HEK293 (cell line): ENCODE results near the gene HDHD3.

Experiments
- GLIS1 ChIP-seq: fragments of 450-650 bp; formaldehyde crosslinking; IDR thresholded peaks from 2 replicates; pipeline ENCODE4 v1.5.1; 2016; ENCODE audit warnings: missing biosample characterization, missing genetic modification characterization
- GLIS2 ChIP-seq: fragments of 450-650 bp; formaldehyde crosslinking; IDR thresholded peaks from 2 replicates; pipeline ENCODE4 v1.5.1; 2016; ENCODE audit warnings: missing biosample characterization, missing genetic modification characterization
- KLF10 ChIP-seq: fragments of 450-650 bp; IDR thresholded peaks from 2 replicates; pipeline ENCODE4 v1.5.1; 2018; ENCODE audit warnings: missing biosample characterization, mild to moderate bottlenecking, missing genetic modification characterization
- KLF7 ChIP-seq: fragments of 450-650 bp; formaldehyde crosslinking; IDR thresholded peaks from 2 replicates; pipeline ENCODE4 v1.5.1; 2016; ENCODE audit warnings: missing biosample characterization, missing genetic modification characterization, borderline replicate concordance
- KLF9 ChIP-seq: fragments of 450-650 bp; formaldehyde crosslinking; IDR thresholded peaks from 2 replicates; pipeline ENCODE4 v1.5.1; 2016; ENCODE audit warnings: missing biosample characterization, missing genetic modification characterization, low read depth
- MYNN ChIP-seq: fragments of 450-650 bp; formaldehyde crosslinking; IDR thresholded peaks from 2 replicates; pipeline ENCODE4 v1.5.1; 2016; ENCODE audit warnings: missing biosample characterization, missing genetic modification characterization, borderline replicate concordance
- ZBTB17 ChIP-seq: fragments of 450-650 bp; formaldehyde crosslinking; IDR thresholded peaks from 2 replicates; pipeline ENCODE4 v1.5.1; 2016; ENCODE audit warnings: missing biosample characterization, missing genetic modification characterization
- ZNF112 ChIP-seq: fragments of 450-650 bp; formaldehyde crosslinking; IDR thresholded peaks from 2 replicates; pipeline ENCODE4 v1.5.0; 2017; ENCODE audit warnings: missing biosample characterization, missing genetic modification characterization
- ZNF114 ChIP-seq: fragments of 450-650 bp; formaldehyde crosslinking; IDR thresholded peaks from 2 replicates; pipeline ENCODE4 v1.5.0; 2017; ENCODE audit warnings: missing biosample characterization, missing genetic modification characterization
- ZNF121 ChIP-seq: fragments of 450-650 bp; formaldehyde crosslinking; IDR thresholded peaks from 2 replicates; pipeline ENCODE4 v1.5.1; 2016; ENCODE audit warnings: missing biosample characterization, missing genetic modification characterization
- ZNF155 ChIP-seq: fragments of 450-650 bp; formaldehyde crosslinking; IDR thresholded peaks from 2 replicates; pipeline ENCODE4 v1.5.1; 2016; ENCODE audit warnings: missing biosample characterization, missing genetic modification characterization
- ZNF2 ChIP-seq: fragments of 450-650 bp; formaldehyde crosslinking; IDR thresholded peaks from 2 replicates; pipeline ENCODE4 v1.5.1; 2016; ENCODE audit warnings: missing biosample characterization, missing genetic modification characterization
- ZNF239 ChIP-seq: fragments of 450-650 bp; formaldehyde crosslinking; IDR thresholded peaks from 2 replicates; pipeline ENCODE4 v1.5.1; 2016; ENCODE audit warnings: missing biosample characterization, missing genetic modification characterization
- ZNF248 ChIP-seq: fragments of 450-650 bp; formaldehyde crosslinking; IDR thresholded peaks from 2 replicates; pipeline ENCODE4 v1.5.1; 2017; ENCODE audit warnings: missing biosample characterization, missing genetic modification characterization
- ZNF302 ChIP-seq: fragments of 450-650 bp; formaldehyde crosslinking; IDR thresholded peaks from 2 replicates; pipeline ENCODE4 v1.5.1; 2016; ENCODE audit warnings: missing biosample characterization, missing genetic modification characterization, low read depth
- ZNF311 ChIP-seq: fragments of 450-650 bp; formaldehyde crosslinking; IDR thresholded peaks from 2 replicates; pipeline ENCODE4 v1.5.1; 2017; ENCODE audit warnings: missing biosample characterization, missing genetic modification characterization, borderline replicate concordance
- ZNF350 ChIP-seq: fragments of 450-650 bp; formaldehyde crosslinking; IDR thresholded peaks from 2 replicates; pipeline ENCODE4 v1.5.0; 2017; ENCODE audit warnings: missing biosample characterization, mild to moderate bottlenecking, missing genetic modification characterization
- ZNF37A ChIP-seq: fragments of 450-650 bp; IDR thresholded peaks from 2 replicates; pipeline ENCODE4 v1.5.1; 2018; ENCODE audit warnings: missing biosample characterization, missing genetic modification characterization
- ZNF416 ChIP-seq: fragments of 450-650 bp; formaldehyde crosslinking; IDR thresholded peaks from 2 replicates; pipeline ENCODE4 v1.5.1; 2016; ENCODE audit warnings: missing biosample characterization, missing genetic modification characterization
- ZNF610 ChIP-seq: fragments of 450-650 bp; formaldehyde crosslinking; IDR thresholded peaks from 2 replicates; pipeline ENCODE4 v1.5.1; 2016; ENCODE audit warnings: missing biosample characterization, missing genetic modification characterization, borderline replicate concordance
- ZNF624 ChIP-seq: fragments of 450-650 bp; formaldehyde crosslinking; IDR thresholded peaks from 2 replicates; pipeline ENCODE4 v1.5.1; 2017; ENCODE audit warnings: missing biosample characterization, missing genetic modification characterization
- ZNF629 ChIP-seq: fragments of 450-650 bp; formaldehyde crosslinking; IDR thresholded peaks from 2 replicates; pipeline ENCODE4 v1.5.1; 2017; ENCODE audit warnings: missing biosample characterization, missing genetic modification characterization
- ZNF654 ChIP-seq: fragments of 450-650 bp; formaldehyde crosslinking; IDR thresholded peaks from 2 replicates; pipeline ENCODE4 v1.5.1; 2016; ENCODE audit warnings: low read depth, missing biosample characterization, missing genetic modification characterization
- ZNF76 ChIP-seq: fragments of 450-650 bp; formaldehyde crosslinking; IDR thresholded peaks from 2 replicates; pipeline ENCODE4; 2016; ENCODE audit warnings: low read depth, missing biosample characterization, missing genetic modification characterization, borderline replicate concordance
- ZNF768 ChIP-seq: fragments of 450-650 bp; formaldehyde crosslinking; IDR thresholded peaks from 2 replicates; pipeline ENCODE4 v1.5.1; 2018; ENCODE audit warnings: missing biosample characterization, mild to moderate bottlenecking, missing genetic modification characterization
- ZNF791 ChIP-seq: fragments of 450-650 bp; formaldehyde crosslinking; IDR thresholded peaks from 2 replicates; pipeline ENCODE4 v1.5.1; 2016; ENCODE audit warnings: missing biosample characterization, missing genetic modification characterization
- ZNF792 ChIP-seq: fragments of 450-650 bp; formaldehyde crosslinking; IDR thresholded peaks from 2 replicates; pipeline ENCODE4 v1.5.1; 2016; ENCODE audit warnings: missing biosample characterization, missing genetic modification characterization
- ZNF830 ChIP-seq: fragments of 450-650 bp; IDR thresholded peaks from 2 replicates; pipeline ENCODE4 v1.5.0; 2018; ENCODE audit warnings: missing biosample characterization, missing genetic modification characterization, low read depth, mild to moderate bottlenecking, moderate library complexity
- ZXDB ChIP-seq: fragments of 450-650 bp; formaldehyde crosslinking; IDR thresholded peaks from 2 replicates; pipeline ENCODE4 v1.5.1; 2016; ENCODE audit warnings: missing biosample characterization, missing genetic modification characterization
- TF ChIP-seq, protein P1 (sequence below): fragments of 450-650 bp; formaldehyde crosslinking; IDR thresholded peaks from 2 replicates; pipeline ENCODE4 v1.5.1; 2016; ENCODE audit warnings: missing biosample characterization, missing genetic modification characterization
- TF ChIP-seq, protein P2 (sequence below): fragments of 450-650 bp; IDR thresholded peaks from 2 replicates; pipeline ENCODE4 v1.5.1; 2018; ENCODE audit warnings: missing biosample characterization, missing genetic modification characterization
- TF ChIP-seq, protein P3 (sequence below): fragments of 450-650 bp; formaldehyde crosslinking; IDR thresholded peaks from 2 replicates; pipeline ENCODE4 v1.5.1; 2017; ENCODE audit warnings: missing biosample characterization, missing genetic modification characterization
- TF ChIP-seq, protein P4 (sequence below): fragments of 450-650 bp; formaldehyde crosslinking; IDR thresholded peaks from 2 replicates; pipeline ENCODE4 v1.5.1; 2017; ENCODE audit warnings: missing biosample characterization, missing genetic modification characterization
- TF ChIP-seq, protein P5 (sequence below): fragments of 450-650 bp; formaldehyde crosslinking; IDR thresholded peaks from 2 replicates; pipeline ENCODE4 v1.5.1; 2017; ENCODE audit warnings: missing biosample characterization, missing genetic modification characterization

The HDHD3 gene

DNA sequence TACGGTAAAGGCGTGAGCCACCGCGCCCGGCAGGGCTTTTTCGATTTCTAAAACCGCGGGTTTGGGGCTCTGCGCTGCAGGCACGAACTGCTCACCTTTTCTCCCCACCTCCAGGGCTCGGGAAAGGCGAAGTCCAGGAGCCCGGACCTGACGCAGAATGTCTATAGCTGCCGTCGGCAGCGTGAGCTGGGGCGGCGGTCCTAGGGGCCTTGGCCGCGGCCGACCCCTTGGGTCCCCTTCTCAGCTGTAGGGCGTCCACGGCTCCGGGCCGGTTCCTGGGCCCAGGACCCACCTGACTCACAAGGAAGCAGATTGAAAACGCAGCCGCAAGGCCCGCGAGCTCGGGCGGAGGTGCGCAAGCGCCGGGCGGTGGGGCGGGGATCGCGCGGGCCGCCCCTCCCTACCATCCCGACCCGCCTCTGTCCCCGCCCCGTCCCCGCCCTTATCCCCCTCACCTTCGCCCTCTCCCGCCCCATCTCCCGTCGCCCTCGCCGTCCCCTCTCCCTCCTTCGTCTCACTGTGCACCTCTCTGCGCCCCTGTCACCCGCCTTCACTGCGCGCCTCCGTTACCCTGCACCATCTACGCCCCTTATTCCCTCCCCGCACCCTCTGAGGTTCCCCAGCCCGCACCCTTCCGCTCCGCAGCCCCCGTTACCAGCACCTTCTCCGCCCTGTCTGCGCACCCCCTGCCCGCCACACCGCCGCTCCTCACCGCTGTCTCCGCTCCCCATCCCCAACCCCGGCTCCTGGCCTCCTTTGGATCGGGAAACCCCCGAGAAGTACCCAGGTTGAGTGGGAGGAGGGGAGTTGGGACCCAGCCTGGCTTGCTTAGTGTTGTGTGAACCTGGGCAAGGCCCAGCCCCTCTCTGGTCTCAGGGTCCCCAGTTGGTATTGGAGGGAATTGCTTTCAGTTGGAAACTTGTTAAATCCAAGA is at the start of gene HDHD3 (continued):
- no peak for TF ChIP-seq ZNF302 (tag by site-specific recombination)
- TF ChIP-seq, protein P1, sequence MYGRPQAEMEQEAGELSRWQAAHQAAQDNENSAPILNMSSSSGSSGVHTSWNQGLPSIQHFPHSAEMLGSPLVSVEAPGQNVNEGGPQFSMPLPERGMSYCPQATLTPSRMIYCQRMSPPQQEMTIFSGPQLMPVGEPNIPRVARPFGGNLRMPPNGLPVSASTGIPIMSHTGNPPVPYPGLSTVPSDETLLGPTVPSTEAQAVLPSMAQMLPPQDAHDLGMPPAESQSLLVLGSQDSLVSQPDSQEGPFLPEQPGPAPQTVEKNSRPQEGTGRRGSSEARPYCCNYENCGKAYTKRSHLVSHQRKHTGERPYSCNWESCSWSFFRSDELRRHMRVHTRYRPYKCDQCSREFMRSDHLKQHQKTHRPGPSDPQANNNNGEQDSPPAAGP (tag by site-specific recombination): no peak; the same call in 1 of the 2 replicates
- TF ChIP-seq ZNF76 (tag by site-specific recombination): peak; percentile 57; the same call in 1 of the 2 replicates
- peak; percentile 53; the same call in 1 of the 2 replicates for TF ChIP-seq GLIS2
- TF ChIP-seq, protein P2, sequence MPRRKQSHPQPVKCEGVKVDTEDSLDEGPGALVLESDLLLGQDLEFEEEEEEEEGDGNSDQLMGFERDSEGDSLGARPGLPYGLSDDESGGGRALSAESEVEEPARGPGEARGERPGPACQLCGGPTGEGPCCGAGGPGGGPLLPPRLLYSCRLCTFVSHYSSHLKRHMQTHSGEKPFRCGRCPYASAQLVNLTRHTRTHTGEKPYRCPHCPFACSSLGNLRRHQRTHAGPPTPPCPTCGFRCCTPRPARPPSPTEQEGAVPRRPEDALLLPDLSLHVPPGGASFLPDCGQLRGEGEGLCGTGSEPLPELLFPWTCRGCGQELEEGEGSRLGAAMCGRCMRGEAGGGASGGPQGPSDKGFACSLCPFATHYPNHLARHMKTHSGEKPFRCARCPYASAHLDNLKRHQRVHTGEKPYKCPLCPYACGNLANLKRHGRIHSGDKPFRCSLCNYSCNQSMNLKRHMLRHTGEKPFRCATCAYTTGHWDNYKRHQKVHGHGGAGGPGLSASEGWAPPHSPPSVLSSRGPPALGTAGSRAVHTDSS: no peak
- no peak for TF ChIP-seq ZNF155
- TF ChIP-seq ZNF112 (tag by site-specific recombination): no peak
- peak; percentile 14; the same call in 1 of the 2 replicates for TF ChIP-seq ZXDB (tag by site-specific recombination)
- TF ChIP-seq ZNF792 (tag by site-specific recombination): no peak
- no peak for TF ChIP-seq ZNF791
- no peak for TF ChIP-seq GLIS1
- no peak for TF ChIP-seq ZNF248
- 0 out of 2 replicates have a peak, but pooled peaks have one; percentile 18 for TF ChIP-seq ZNF2 (tag by site-specific recombination)
- TF ChIP-seq KLF9 (tag by site-specific recombination): peak; percentile 78
- no peak for TF ChIP-seq ZNF350 (tag by site-specific recombination)
- TF ChIP-seq, protein P3, sequence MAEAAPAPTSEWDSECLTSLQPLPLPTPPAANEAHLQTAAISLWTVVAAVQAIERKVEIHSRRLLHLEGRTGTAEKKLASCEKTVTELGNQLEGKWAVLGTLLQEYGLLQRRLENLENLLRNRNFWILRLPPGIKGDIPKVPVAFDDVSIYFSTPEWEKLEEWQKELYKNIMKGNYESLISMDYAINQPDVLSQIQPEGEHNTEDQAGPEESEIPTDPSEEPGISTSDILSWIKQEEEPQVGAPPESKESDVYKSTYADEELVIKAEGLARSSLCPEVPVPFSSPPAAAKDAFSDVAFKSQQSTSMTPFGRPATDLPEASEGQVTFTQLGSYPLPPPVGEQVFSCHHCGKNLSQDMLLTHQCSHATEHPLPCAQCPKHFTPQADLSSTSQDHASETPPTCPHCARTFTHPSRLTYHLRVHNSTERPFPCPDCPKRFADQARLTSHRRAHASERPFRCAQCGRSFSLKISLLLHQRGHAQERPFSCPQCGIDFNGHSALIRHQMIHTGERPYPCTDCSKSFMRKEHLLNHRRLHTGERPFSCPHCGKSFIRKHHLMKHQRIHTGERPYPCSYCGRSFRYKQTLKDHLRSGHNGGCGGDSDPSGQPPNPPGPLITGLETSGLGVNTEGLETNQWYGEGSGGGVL (tag by site-specific recombination): peak; percentile 96
- no peak for TF ChIP-seq MYNN (tag by site-specific recombination)
- no peak for TF ChIP-seq ZNF830 (tag by site-specific recombination)
- peak; percentile 7; the same call in 1 of the 2 replicates for TF ChIP-seq ZNF629 (tag by site-specific recombination)
- TF ChIP-seq, protein P4, sequence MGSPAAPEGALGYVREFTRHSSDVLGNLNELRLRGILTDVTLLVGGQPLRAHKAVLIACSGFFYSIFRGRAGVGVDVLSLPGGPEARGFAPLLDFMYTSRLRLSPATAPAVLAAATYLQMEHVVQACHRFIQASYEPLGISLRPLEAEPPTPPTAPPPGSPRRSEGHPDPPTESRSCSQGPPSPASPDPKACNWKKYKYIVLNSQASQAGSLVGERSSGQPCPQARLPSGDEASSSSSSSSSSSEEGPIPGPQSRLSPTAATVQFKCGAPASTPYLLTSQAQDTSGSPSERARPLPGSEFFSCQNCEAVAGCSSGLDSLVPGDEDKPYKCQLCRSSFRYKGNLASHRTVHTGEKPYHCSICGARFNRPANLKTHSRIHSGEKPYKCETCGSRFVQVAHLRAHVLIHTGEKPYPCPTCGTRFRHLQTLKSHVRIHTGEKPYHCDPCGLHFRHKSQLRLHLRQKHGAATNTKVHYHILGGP (tag by site-specific recombination): no peak
- TF ChIP-seq KLF10 (tag by site-specific recombination): peak; percentile 35; the same call in 1 of the 2 replicates
- TF ChIP-seq ZNF121 (tag by site-specific recombination): no peak
- no peak for TF ChIP-seq ZNF239 (tag by site-specific recombination)
- TF ChIP-seq ZBTB17 (tag by site-specific recombination): no peak
- TF ChIP-seq ZNF416 (tag by site-specific recombination): no peak
- TF ChIP-seq ZNF610 (tag by site-specific recombination): peak; percentile 90; the same call in 1 of the 2 replicates
- no peak for TF ChIP-seq ZNF654 (tag by site-specific recombination)
- no peak for TF ChIP-seq ZNF37A (tag by site-specific recombination)
- TF ChIP-seq, protein P5, sequence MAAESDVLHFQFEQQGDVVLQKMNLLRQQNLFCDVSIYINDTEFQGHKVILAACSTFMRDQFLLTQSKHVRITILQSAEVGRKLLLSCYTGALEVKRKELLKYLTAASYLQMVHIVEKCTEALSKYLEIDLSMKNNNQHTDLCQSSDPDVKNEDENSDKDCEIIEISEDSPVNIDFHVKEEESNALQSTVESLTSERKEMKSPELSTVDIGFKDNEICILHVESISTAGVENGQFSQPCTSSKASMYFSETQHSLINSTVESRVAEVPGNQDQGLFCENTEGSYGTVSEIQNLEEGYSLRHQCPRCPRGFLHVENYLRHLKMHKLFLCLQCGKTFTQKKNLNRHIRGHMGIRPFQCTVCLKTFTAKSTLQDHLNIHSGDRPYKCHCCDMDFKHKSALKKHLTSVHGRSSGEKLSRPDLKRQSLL (tag by site-specific recombination): no peak
- TF ChIP-seq KLF7 (tag by site-specific recombination): no peak; the same call in 1 of the 2 replicates
- no peak for TF ChIP-seq ZNF311
- TF ChIP-seq ZNF624: no peak
- TF ChIP-seq ZNF114 (tag by site-specific recombination): no peak
- TF ChIP-seq ZNF768 (tag by site-specific recombination): no peak
